Measurements from ENCODE around the gene CNTF.

The CNTF gene

DNA sequence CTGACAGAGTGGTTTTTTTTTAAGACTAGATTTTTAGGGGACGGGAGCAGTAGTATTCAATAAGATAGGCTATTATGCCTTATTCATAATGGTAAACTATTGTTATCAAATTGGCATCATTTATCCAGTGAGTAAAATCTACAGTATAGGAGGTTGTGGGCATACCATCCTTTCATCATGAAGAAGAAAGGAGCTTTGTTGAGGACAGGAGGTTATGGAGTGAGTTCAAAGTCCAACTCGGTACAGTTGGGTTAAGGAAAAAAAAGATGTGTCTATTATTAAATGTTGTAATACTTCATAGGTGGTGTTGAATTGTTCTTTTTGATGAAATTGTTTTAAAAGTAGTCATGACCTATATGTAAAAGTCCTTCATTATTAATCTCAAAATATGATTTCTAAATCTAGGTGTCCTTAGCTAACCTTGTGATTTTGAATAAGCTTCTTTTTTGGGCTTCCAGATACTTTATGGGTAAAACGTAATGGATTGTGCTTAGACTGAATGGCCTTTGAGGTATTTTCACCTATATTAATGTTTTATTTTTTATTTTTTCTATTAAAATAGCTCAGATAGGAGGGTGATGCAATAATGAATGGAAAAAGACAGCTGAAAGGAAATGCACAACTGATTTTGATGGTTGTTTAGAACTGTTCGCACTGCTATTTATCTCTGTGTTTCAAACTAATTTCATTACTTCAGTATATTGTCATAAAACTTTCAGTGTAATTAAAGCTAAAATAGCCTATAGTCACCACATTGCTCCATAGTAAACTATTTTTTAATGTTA lies 15.3 kb upstream of the CNTF start:
- DNase-seq (ENCODE audit: low read depth in 3 of 3), result no peak

DNA sequence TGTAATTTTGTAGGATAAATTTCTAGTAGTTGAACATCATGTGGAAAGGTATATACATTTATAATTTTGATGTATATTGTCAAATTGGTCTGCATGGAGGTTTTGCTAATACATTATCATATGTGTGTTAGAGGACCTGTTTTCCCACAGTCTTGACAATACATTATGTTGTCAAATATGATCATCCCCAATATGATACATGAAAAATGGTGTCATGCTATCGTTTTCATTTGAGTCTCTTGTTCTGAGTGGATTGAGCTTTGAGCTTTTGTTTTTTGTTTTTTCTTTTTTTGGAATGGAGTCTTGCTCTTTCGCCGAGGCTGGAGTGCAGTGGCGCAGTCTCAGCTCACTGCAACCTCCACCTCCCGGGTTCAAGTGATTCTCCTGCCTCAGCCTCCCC lies 14.1 kb upstream of the CNTF start:
- DNase-seq (ENCODE audit: low read depth in 3 of 3), result no peak

GRCh38 chr11:58609723-58610122 lies 12.7 kb upstream of the CNTF start:
- DNase-seq (ENCODE audit: low read depth in 3 of 3), result no peak

- DNase-seq (ENCODE audit: low read depth in 3 of 3), result no peak
These were observed 9.2 kb upstream of the CNTF start for GRCh38 chr11:58613228-58613627.

DNA sequence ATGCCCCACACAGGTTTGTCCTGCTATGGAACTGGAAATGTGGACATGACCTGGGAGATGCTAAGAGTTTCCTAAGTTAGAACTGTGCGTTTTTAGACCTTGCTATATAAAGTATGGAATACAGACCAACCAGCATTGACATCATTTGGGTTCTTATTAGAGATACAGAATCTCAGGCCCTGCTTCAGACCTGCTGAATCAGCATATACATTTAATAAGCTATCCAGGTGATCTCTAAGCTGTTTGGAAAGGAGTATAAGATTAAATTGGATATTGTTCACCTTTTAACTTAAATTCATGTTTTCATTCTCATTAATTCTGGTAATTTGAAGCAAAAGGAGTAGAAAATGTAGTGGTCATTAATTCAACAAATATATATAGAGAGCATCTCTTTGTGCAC lies 6.9 kb upstream of the CNTF start:
- no peak for DNase-seq (ENCODE audit: low read depth in 3 of 3)

DNA sequence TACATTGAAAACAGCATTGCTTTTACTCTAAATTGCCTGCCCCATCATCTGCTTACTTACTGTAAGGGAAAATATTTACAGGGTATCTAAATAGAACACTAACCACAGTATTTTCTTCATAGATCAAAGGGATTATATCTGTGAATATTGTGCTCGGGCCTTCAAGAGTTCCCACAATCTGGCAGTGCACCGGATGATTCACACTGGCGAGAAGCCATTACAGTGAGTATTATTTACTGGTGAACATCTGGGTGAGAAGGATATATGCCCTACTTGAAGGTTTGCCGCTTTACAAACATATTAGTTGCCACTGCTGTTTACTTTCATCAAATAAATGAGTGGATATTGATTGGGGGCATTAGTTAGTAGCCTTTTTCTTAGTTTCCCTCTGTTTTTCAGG lies 5.9 kb upstream of the CNTF start:
- DNase-seq (ENCODE audit: low read depth in 3 of 3), result no peak

GRCh38 chr11:58617976-58618557 lies 4.4 kb upstream of the CNTF start:
- no peak for DNase-seq (ENCODE audit: low read depth in 3 of 3)

DNA sequence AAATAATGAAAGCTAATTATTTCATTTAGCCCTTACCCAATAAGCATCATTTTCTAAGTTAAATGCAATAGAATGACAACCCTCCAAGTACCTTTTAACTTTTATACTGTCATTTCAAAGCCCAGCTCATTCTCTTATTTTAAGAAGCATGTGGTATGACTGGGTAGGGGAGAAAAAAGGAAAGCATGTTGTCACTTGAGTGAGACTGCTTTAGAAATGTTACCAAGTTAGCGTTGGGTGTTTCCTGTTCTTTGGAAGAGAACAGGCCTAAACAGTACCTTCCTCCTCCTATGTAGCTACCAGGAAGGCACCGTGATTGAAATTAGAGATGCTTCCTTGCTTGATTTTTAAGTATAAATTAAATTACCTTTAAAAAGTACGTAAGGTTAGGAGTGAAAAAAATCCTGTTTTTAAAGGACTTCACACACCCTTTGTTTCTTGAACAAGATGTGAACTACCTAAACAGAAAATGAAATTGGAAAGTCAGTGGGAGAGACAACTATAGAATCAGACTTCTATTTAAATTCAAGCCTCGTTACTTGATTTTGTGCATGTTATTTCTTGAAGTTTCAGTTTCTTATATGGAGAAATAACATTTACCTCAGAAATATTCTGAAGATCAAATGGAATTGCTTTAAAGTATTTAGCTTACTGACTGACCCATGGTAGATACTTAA lies 741 bp upstream of the CNTF start:
- DNase-seq (ENCODE audit: low read depth in 3 of 3), result no peak

GRCh38 chr11:58625086-58625485 lies 2.6 kb downstream of the CNTF start:
- no peak for DNase-seq (ENCODE audit: low read depth in 3 of 3)

DNA sequence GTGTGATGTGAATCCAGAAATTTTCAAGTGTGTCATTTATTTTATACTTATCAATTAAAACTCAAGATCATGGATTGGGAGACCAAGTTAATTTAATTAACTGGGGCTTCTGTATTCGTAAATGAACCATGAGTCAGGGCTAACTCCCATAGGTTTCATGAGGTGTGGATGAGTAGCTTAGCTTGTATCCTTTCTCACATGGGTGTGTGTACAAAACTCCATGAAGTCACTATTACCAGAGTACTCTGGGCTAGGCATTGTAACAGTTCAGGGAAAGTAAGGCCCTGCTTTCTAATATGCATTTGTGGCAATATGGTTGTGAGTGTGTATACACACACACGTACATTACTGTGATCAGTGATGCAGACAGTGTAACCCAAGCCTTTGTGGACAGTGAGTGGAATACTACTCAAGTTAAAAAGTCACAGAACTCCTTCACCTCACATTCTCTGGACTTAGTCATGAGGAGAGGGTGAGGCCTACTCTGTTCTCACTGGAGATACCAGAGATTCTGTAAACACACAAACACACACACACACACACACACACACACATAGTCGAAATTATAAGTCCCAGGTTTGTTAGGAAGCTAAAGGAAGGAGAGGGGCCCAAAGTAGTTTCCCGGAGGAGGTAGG lies 3.5 kb downstream of the CNTF start:
- no peak for DNase-seq (ENCODE audit: low read depth in 3 of 3)

DNA sequence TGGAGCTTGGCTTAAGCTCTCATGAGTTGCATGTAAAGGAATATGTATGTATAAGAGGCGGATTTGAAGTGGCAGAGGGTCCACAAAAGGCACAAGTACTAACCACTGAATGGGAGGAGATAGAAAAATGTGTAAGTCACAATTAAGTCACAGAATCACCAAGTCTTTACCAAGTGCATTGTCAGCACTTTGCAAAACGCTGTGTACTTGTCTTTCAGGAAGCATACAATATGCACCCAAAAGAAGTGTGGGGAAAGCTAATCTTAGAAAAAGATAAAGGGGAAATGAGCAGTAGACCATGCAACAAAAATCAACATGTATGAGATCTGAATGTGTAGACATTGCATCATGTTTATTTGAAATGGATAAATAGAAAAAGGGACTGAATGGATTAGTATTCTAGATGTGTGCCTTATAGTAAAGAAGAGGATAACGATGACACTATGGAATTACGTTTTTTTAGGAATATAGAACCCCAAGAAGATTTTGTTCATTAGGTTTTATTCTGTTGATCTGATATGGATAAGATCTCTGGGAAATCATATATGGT lies 4.5 kb downstream of the CNTF start:
- DNase-seq (ENCODE audit: low read depth in 3 of 3), result no peak

DNA sequence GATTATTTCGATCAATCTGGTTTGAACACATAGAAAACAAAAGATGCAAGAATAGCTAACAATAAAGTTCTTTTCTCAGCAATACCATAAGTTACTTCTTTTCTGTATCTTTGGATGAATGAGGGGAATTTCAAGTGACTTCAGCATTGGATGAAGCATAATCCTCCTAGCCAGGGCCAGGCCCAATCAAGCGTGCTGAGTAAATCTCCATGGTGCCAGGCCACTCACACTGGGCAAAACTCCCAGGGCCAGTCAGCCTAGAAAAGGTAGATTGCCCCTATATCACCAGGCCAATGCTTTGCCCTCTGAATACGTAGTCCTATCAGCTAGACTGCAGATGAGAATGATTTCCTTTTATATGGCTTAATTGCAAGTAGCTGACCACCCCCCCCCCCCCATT lies 6.0 kb downstream of the CNTF start:
- no peak for DNase-seq (ENCODE audit: low read depth in 3 of 3)

- DNase-seq (ENCODE audit: low read depth in 3 of 3), result no peak
These were observed 7.4 kb downstream of the CNTF start for GRCh38 chr11:58629857-58630256.

DNA sequence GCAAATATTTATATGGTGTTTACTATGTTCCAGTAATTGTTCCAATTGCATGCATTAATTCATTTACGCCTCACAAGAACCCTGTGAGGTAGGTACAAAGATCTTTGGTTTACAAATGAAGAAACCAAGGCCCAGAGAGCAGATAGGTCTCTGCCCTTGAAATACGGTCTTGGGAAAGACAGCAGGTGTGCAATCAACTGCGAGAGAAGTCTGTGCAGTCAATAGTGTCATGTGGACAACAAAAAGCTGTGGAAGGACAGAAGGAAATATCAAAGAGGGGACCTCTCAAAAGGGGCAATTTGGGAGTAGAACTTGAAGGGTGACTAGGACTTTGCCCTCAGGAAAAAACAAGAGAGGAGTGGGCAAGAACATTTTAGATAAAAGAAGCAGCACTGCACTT lies 8.9 kb downstream of the CNTF start:
- DNase-seq (ENCODE audit: low read depth in 3 of 3), result no peak

DNA sequence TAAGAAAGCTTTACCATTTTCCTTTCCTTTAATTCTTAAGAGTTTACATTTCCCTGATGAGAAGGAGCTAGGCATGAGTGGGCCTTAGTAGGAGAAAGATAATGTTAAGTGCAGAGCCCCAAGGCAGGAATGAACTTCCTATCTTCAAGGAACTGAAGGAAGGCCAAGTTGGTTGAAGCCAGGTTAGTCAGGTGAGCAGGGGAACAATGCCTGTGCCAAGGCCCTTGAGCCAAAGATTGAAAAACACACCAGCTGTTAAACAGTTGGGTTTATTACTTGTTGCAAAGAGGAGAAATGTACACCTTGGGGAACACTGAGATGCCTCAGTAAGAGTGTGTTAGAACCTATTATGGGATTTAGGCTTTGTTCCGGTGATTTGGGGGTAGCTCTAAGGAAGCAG lies 10.0 kb downstream of the CNTF start:
- DNase-seq (ENCODE audit: low read depth in 3 of 3), result no peak

DNA sequence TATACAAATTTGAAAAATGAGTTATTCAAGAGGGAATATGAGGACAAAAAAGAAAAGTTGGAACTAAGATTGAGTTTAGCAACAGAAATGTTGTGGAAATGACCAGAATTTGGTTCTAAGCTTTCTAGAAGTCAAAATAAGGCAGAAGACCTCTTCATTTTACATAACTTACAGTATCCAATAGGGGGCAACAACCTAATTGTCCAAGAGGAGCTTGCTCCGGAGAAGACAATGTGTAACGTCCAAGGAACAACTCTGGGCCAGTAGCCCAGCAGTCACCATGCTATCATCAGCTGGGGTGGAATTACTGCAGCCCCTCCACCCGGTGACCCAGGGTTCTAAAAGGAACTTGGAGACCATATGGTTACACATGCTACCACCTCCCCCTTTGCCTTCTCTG lies 14.1 kb downstream of the CNTF start:
- DNase-seq (ENCODE audit: low read depth in 3 of 3), result no peak

DNA sequence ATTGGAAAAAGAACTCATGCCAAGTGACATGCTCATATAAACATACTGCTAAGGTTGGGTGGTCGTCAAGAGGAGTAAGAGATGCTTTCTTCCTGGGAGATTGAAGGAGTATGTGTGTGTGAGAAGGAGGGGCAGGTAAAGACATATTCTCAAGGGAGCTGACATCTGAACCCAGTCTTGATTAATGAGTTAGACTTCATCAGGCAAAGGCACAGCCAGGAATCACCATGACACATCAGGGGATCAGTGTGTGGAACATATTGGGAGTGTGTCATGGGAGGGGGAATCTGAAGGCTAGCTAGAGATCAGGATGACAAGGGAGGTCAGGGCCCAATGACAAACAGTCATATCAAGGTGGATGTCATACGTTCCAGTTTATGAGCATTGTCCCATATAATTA lies 14.9 kb downstream of the CNTF start:
- no peak for DNase-seq (ENCODE audit: low read depth in 3 of 3)

DNA sequence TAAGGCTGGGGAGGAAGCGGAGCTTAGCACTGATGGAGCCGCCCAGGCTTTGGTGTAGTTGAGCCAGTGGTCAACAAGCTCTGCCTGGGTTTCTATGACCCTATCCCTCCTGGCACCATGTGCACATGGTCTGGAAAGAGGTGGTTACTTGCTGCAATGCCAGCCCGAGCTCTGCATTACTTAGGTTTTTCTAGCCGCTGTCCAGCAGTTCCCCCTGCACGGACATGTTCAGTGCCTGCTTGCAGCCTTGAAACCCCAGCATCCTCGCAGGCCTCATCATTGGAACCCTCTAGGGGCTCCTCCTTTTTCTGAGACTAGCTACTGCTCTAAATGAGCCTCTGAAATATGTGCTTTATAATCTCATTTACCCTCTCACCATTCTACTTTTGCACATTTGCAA lies 16.6 kb downstream of the CNTF start:
- no peak for DNase-seq (ENCODE audit: low read depth in 3 of 3)

DNA sequence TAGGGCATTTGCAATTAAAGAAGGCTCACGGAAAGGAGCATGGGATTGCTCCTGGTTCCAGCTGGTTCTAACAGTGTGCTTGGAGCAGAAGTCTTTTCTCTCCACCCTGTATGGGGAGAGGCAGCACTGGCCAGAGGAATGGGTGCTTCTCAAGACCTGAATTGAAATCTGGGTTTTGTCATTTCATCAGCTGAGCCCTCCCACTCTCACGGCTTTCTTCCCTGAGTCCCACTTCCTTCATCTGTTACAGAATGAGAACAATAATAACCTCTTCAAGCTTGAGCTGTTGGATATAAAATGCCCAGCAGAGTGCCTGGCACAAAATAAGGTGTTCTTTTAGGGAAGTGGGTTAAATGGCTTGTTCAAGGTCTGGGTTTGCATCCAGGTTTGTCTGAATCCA lies 17.2 kb downstream of the CNTF start:
- DNase-seq (ENCODE audit: low read depth in 3 of 3), result no peak

DNA sequence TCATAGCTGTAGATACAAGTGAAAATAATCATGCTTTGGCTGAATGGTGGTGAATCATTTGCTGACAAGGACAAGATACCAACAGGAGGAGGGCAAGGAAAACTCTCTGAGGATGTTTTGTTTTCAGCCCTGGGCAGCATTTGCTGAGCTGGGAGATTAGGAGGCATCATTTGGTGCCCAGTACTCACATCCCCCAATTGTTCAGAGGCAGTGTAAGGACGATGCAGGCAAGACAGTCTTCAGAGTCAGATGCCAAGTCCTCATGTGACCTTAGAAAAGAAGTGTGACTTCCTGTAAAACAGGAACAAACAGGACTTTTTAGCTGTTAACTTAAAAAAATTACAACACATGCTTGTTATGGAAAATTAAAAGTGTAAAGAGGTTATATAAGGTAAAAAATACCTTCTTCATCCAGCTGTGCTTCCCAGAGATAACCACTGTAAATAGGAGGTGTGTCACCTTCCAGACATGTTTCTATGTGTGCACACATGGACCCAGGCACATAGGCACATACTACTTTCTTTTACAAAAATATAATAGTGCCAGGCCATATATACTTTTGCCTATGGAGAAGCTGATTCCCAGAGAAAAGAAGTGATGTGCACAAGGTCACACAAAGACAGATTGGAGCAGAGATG lies 18.0 kb downstream of the CNTF start:
- DNase-seq (ENCODE audit: low read depth in 3 of 3), result no peak

GRCh38 chr11:58641341-58641740 lies 18.9 kb downstream of the CNTF start:
- no peak for DNase-seq (ENCODE audit: low read depth in 3 of 3)

Measured in stimulated activated CD4-positive, alpha-beta T cell treated with anti-CD3 and anti-CD28 coated beads, TNF-alpha, amount 100 ng/mL, for 4 hours (primary cell).